SH-SY5Y (cell line): ENCODE measurements around the gene ABCG2.

Source experiments
- GATA2 ChIP-seq: IDR thresholded peaks from 2 replicates; pipeline ENCODE4 v1.6.1; 2011; ENCODE audit warnings: mild to moderate bottlenecking, low read depth, low read length
- GATA3 ChIP-seq: IDR thresholded peaks from 2 replicates; pipeline ENCODE4 v1.6.1; 2011; ENCODE audit warnings: low read depth, mild to moderate bottlenecking, low read length, moderate library complexity

GRCh38 chr4:88043001-88043400 is 115.4 kb downstream of the ABCG2 start:
- no peak for TF ChIP-seq GATA2
- no peak for TF ChIP-seq GATA3
